ENCODE measurements around the gene TBX10.

DNA sequence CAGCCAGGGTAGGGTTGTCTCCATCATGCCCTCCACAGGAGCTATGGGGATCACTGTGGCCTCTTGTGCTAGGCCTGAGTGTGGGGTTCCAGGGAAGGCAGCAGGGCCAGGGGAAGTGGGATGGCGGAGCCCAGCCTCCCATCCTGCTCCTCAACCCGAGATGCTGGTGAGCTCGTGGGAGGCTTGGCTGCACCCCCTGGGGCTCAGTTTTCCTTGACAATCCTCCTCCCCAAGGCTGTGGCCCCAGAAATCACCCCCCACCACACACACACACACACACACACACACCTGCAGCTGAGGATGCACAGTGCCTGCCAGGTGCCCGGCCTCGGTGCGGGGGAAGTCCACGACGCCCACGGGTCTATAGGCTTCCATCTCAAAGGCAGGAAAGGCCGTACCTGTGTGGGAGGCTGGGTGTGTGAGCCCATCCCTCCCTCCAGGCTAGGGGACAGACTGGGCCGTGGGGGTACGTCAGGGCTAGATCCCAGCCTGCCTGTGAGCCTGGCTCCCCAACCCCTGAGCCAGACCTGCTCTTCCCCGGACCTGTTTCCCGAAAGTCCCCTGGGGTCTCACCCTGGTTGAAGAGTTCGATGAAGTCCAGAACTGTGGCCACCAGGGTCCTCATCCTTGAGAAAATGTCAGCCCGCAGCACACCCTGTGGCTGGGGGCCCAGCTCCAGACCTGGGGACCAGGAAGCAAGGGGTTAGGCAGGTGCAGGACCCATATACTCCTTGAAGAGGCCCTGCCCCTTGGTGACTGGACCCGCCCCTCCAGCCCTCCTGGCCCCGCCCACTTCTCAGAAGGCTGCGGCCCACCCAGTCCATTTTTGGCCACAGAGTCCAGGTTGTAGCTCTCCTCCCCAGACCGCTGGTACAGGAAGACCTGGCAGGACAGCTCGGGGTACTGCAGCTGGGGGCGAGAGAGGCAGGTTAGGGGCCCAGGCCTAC, 5.2 kb upstream of the TBX10 start:
- TF ChIP-seq CTCF (IDR thresholded peaks at IDR 0.05) (no peak), POLR2A (IDR thresholded peaks at IDR 0.05) (no peak), POLR2AphosphoS5 (IDR thresholded peaks at IDR 0.05) (no peak)
